Karpas-422 (cell line): ENCODE measurements around the gene ADGRD1. TPM values are rescaled to one million over a fixed set of nuclear protein-coding genes. Genes with fewer than 3 reads are reported as not detected.

Source experiments
- DNase-seq: peaks from one replicate; pipeline ENCODE4 v3.0.0-alpha.2; 2015
- H2AFZ ChIP-seq: fragments of 200-600 bp; sonication (generic); 2 replicates; pipeline ENCODE4 v1.6.1; 2014; ENCODE audit warnings: antibody characterized with exemption, low read length, mixed read lengths
- H3K27ac ChIP-seq: fragments of 200-600 bp; sonication (generic); 2 replicates; pipeline ENCODE4 v1.5.1; 2014; ENCODE audit warnings: mild to moderate bottlenecking, low read length, moderate library complexity
- H3K27me3 ChIP-seq: fragments of 200-600 bp; sonication (generic); 2 replicates; pipeline ENCODE4 v1.6.1; 2014; ENCODE audit warnings: low read length, mixed read lengths
- H3K36me3 ChIP-seq: fragments of 200-600 bp; sonication (generic); 2 replicates; pipeline ENCODE4 v1.6.1; 2014; ENCODE audit warnings: low read length, mixed read lengths; ENCODE audit not compliant: insufficient read depth
- H3K4me1 ChIP-seq: fragments of 200-600 bp; sonication (generic); 2 replicates; pipeline ENCODE4 v1.6.1; 2014; ENCODE audit warnings: mild to moderate bottlenecking, low read length, mixed read lengths
- H3K4me2 ChIP-seq: fragments of 200-600 bp; sonication (generic); 2 replicates; pipeline ENCODE4 v1.6.1; 2014; ENCODE audit warnings: low read length, low read depth, mild to moderate bottlenecking; ENCODE audit not compliant: poor library complexity, severe bottlenecking
- H3K4me3 ChIP-seq: fragments of 200-600 bp; sonication (generic); 2 replicates; pipeline ENCODE4 v1.5.1; 2014; ENCODE audit warnings: mild to moderate bottlenecking, antibody characterized with exemption, low read length, mixed read lengths
- H3K79me2 ChIP-seq: fragments of 200-600 bp; sonication (generic); 2 replicates; pipeline ENCODE4 v1.6.1; 2014; ENCODE audit warnings: mild to moderate bottlenecking, low read length, mixed read lengths
- H3K9ac ChIP-seq: fragments of 200-600 bp; sonication (generic); 2 replicates; pipeline ENCODE4 v1.6.0; 2014; ENCODE audit warnings: low read length
- H3K9me2 ChIP-seq: fragments of 200-600 bp; sonication (generic), shearing (Covaris generic); replicated peaks from 2 replicates; pipeline ENCODE4 v1.6.0; 2014; ENCODE audit warnings: mild to moderate bottlenecking, low read length, moderate library complexity; ENCODE audit not compliant: insufficient read depth
- H3K9me3 ChIP-seq: fragments of 300-700, 200-600 bp; sonication (generic); 2 replicates; pipeline ENCODE4 v1.6.1; 2014; ENCODE audit warnings: low read length, mixed read lengths
- H4K20me1 ChIP-seq: fragments of 200-600 bp; sonication (generic); 2 replicates; pipeline ENCODE4 v1.6.1; 2014; ENCODE audit warnings: mild to moderate bottlenecking, antibody characterized with exemption, low read length, low read depth; ENCODE audit not compliant: insufficient read depth
- total RNA-seq: library from RNA; depleted of rRNA; stranded (reverse); fragments of >200 nt; shearing (Covaris generic); gene quantifications from 2 replicates; pipeline ENCODE4 v1.2.3, GENCODE V29; 2014; ENCODE audit warnings: low replicate concordance

ADGRD1 gene
- total RNA-seq, 1 experiment from 2014 or later, result not detected

- no peak overlapping the region for H3K9ac ChIP-seq
These were observed 187.0 kb downstream of the ADGRD1 start for GRCh38 chr12:131140697-131141096.

GRCh38 chr12:131141514-131141913 is 187.8 kb downstream of the ADGRD1 start:
- Histone ChIP-seq H4K20me1 (no peaks in the 10 kb centered on the region), H3K9ac (no peak overlapping the region), H3K27ac (no peak overlapping the region), H3K27me3 (no peaks in the 10 kb centered on the region), H3K79me2 (no peaks in the 10 kb centered on the region), H3K4me3 (no peak overlapping the region), H3K36me3 (no peaks in the 10 kb centered on the region), H3K9me3 (no peaks in the 10 kb centered on the region), H2AFZ (no peak overlapping the region), H3K4me1 (no peaks in the 10 kb centered on the region), H3K4me2 (no peak overlapping the region), H3K9me2 (no peaks in the 10 kb centered on the region)
- DNase-seq, result no peak

More at GRCh38 chr12:131140697-131141096, 187.0 kb downstream of the ADGRD1 start:
- Histone ChIP-seq H3K79me2 (no peaks in the 10 kb centered on the region), H3K36me3 (no peaks in the 10 kb centered on the region), H3K9me3 (no peaks in the 10 kb centered on the region), H3K4me1 (no peaks in the 10 kb centered on the region), H3K27ac (no peak overlapping the region), H3K9me2 (no peaks in the 10 kb centered on the region), H4K20me1 (no peaks in the 10 kb centered on the region), H3K4me3 (no peak overlapping the region), H2AFZ (no peak overlapping the region), H3K4me2 (no peak overlapping the region), H3K27me3 (no peaks in the 10 kb centered on the region)
- no peak for DNase-seq

- Histone ChIP-seq H3K79me2 (no peaks in the 10 kb centered on the region), H3K36me3 (no peaks in the 10 kb centered on the region), H3K9me3 (no peaks in the 10 kb centered on the region), H3K9ac (no peak overlapping the region), H3K4me2 (no peak overlapping the region), H4K20me1 (no peaks in the 10 kb centered on the region), H3K4me3 (no peak overlapping the region), H2AFZ (no peak overlapping the region), H3K27me3 (no peaks in the 10 kb centered on the region), H3K27ac (no peak overlapping the region), H3K4me1 (no peaks in the 10 kb centered on the region), H3K9me2 (no peaks in the 10 kb centered on the region)
- no peak for DNase-seq
These were observed 189.4 kb downstream of the ADGRD1 start for GRCh38 chr12:131142891-131143657.

- DNase-seq, result no peak
- Histone ChIP-seq H3K27me3 (no peaks in the 10 kb centered on the region), H3K36me3 (no peaks in the 10 kb centered on the region), H3K79me2 (no peaks in the 10 kb centered on the region), H3K9me3 (no peaks in the 10 kb centered on the region), H4K20me1 (no peaks in the 10 kb centered on the region), H3K4me3 (no peak overlapping the region), H3K9ac (no peak overlapping the region), H3K9me2 (no peaks in the 10 kb centered on the region), H3K27ac (no peak overlapping the region), H3K4me2 (no peak overlapping the region), H3K4me1 (no peaks in the 10 kb centered on the region), H2AFZ (no peak overlapping the region)
These were observed 192.5 kb downstream of the ADGRD1 start for GRCh38 chr12:131146173-131146675.

GRCh38 chr12:131147293-131147692 is 193.6 kb downstream of the ADGRD1 start:
- no peaks in the 10 kb centered on the region for H3K4me1 ChIP-seq
- DNase-seq, result no peak
- no peak overlapping the region for H3K9ac ChIP-seq
- no peak overlapping the region for H3K4me2 ChIP-seq
- no peaks in the 10 kb centered on the region for H3K27me3 ChIP-seq
- H3K9me3 ChIP-seq, result no peaks in the 10 kb centered on the region
- no peak overlapping the region for H2AFZ ChIP-seq
- no peaks in the 10 kb centered on the region for H3K36me3 ChIP-seq
- H3K79me2 ChIP-seq, result no peaks in the 10 kb centered on the region
- H3K27ac ChIP-seq, result no peak overlapping the region
- no peaks in the 10 kb centered on the region for H4K20me1 ChIP-seq
- no peaks in the 10 kb centered on the region; the same call in 1 of the 2 replicates for H3K9me2 ChIP-seq
- H3K4me3 ChIP-seq, result no peak overlapping the region

- no peaks in the 10 kb centered on the region for H3K4me1 ChIP-seq
- no peak for DNase-seq
- no peaks in the 10 kb centered on the region; the same call in 1 of the 2 replicates for H3K9me2 ChIP-seq
- H3K36me3 ChIP-seq, result no peaks in the 10 kb centered on the region
- H3K9ac ChIP-seq, result no peak overlapping the region
- no peaks in the 10 kb centered on the region for H3K9me3 ChIP-seq
- no peak overlapping the region for H2AFZ ChIP-seq
- H3K4me3 ChIP-seq, result no peak overlapping the region
- H3K27me3 ChIP-seq, result no peaks in the 10 kb centered on the region
- H4K20me1 ChIP-seq, result no peaks in the 10 kb centered on the region
- H3K4me2 ChIP-seq, result no peak overlapping the region
- H3K79me2 ChIP-seq, result no peaks in the 10 kb centered on the region
- H3K27ac ChIP-seq, result no peak overlapping the region
These were observed 194.2 kb downstream of the ADGRD1 start for GRCh38 chr12:131147894-131148293.

DNA sequence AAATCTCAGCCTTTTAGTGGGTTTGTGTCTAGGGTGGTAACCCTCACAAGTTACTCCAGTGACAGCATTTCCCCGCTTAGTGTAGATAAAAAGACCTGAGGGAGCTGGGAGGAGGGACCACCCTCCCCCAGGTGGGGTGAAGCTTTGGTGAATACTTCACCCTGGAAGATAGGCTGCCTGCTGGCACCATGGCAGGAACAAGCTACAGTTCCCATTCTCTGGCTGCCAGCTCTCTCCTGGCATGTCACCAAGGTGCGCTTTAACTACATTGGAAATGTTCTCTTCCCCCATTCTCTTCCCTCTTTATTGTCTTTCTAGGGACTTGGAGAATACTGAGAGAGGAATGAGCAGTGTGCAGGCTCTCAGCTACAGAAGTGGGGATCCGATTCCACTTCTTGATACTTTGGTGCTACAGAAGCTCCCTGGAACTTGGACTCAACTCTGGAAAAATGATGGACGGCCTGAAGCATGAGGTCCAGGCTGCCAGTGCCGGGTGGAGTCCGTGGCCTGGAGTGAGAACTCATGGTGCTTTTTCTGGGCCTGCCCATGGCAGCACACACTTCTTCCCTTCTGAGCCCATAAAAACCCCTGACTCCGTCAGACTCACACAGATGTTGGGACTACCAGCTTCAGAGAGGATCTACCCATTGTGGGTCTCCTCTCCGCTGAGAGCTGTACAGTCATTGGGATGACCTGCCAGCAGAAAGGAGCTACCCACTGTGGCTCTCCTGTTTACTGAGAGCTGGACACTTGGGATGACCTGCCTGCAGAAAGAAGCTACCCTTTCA is 198.0 kb downstream of the ADGRD1 start:
- H3K4me2 ChIP-seq, result no peak overlapping the region
- no peaks in the 10 kb centered on the region for H3K36me3 ChIP-seq
- H3K79me2 ChIP-seq, result no peaks in the 10 kb centered on the region
- no peak overlapping the region for H3K9ac ChIP-seq
- H3K9me3 ChIP-seq, result no peaks in the 10 kb centered on the region
- H3K27me3 ChIP-seq, result no peaks in the 10 kb centered on the region
- H2AFZ ChIP-seq, result no peak overlapping the region
- H3K9me2 ChIP-seq, result no peaks in the 10 kb centered on the region; the same call in 1 of the 2 replicates
- H3K27ac ChIP-seq, result no peak overlapping the region
- H4K20me1 ChIP-seq, result no peaks in the 10 kb centered on the region
- DNase-seq, result no peak
- no peaks in the 10 kb centered on the region for H3K4me1 ChIP-seq
- H3K4me3 ChIP-seq, result no peak overlapping the region

DNA sequence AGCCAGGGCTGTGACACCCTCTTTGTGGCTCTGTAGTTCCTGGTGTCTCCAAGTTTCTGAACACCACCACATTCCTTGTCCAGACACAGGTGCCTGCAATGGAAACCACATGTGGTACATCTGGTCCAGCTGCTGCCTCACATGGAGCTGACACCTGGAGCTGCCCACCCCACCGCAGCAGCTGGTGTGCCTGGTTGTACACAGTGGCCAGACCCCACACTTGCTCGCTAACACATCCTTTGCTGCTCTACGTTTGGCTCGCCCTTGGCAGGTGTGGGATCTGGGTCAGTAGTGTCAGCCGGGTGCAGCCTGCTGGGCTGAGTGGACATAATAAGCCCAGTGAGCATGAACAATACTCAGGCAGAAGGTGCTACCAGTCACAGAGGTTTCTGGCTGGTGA is 198.9 kb downstream of the ADGRD1 start:
- H3K27ac ChIP-seq, result no peak overlapping the region
- no peak overlapping the region for H3K4me3 ChIP-seq
- DNase-seq, result no peak
- H3K4me1 ChIP-seq, result no peaks in the 10 kb centered on the region
- no peaks in the 10 kb centered on the region for H4K20me1 ChIP-seq
- no peak overlapping the region for H3K4me2 ChIP-seq
- H3K36me3 ChIP-seq, result no peaks in the 10 kb centered on the region
- no peaks in the 10 kb centered on the region for H3K9me3 ChIP-seq
- no peaks in the 10 kb centered on the region; the same call in 1 of the 2 replicates for H3K9me2 ChIP-seq
- no peak overlapping the region for H2AFZ ChIP-seq
- H3K79me2 ChIP-seq, result no peaks in the 10 kb centered on the region
- H3K9ac ChIP-seq, result no peak overlapping the region
- H3K27me3 ChIP-seq, result no peaks in the 10 kb centered on the region
